PC-3 (cell line): ENCODE measurements around the gene CENPC. TPM values are rescaled to one million over a fixed set of nuclear protein-coding genes. Genes with fewer than 3 reads are reported as not detected.

Experiments used
- ATAC-seq: fragments of 200-7000 bp; cut with Tn5 transposase; 2 replicates; pipeline ENCODE4 v1.9.1; 2020; ENCODE audit warnings: mild to moderate bottlenecking, moderate library complexity
- BruUV-seq: library from RNA; stranded (reverse); fragments of 400-500 nt; replicated peaks from 2 replicates; lab custom pipeline; 2021; lab: Mats Ljungman, UMichigan
- CTCF ChIA-PET: fragments of 300-600 bp; sonication (Branson Sonifier 250); formaldehyde crosslinking; loops from one replicate; lab custom pipeline; 2022; ENCODE audit warnings: antibody characterized with exemption; lab: Charles Lee
- POLR2A ChIA-PET: fragments of 300-600 bp; sonication (Branson Sonifier 250); formaldehyde crosslinking; loops from one replicate; lab custom pipeline; 2022; ENCODE audit warnings: antibody characterized with exemption; ENCODE audit not compliant: unreplicated experiment; lab: Charles Lee
- DNase-seq: peaks from one replicate; pipeline ENCODE4 v3.0.0-alpha.2; 2015
- H2AFZ ChIP-seq: fragments of 300-600 bp; sonication (generic); 2 replicates; pipeline ENCODE4 v1.6.0; 2016; ENCODE audit warnings: antibody characterized with exemption, low read length
- H3F3A ChIP-seq: fragments of 300-600 bp; sonication (generic); one replicate; pipeline ENCODE4 v1.6.0; 2017; ENCODE audit warnings: antibody characterized with exemption, low read length, control low read depth, mild to moderate bottlenecking; ENCODE audit not compliant: unreplicated experiment
- H3K27ac ChIP-seq: fragments of 300-600 bp; sonication (generic); 2 replicates; pipeline ENCODE4 v1.5.1; 2016; ENCODE audit warnings: mild to moderate bottlenecking, low read length
- H3K27me3 ChIP-seq: fragments of 300-600 bp; sonication (generic); 2 replicates; pipeline ENCODE4 v1.6.1; 2016; ENCODE audit warnings: low read length, mixed read lengths
- H3K36me3 ChIP-seq: fragments of 300-600 bp; sonication (generic); 2 replicates; pipeline ENCODE4 v1.6.1; 2016; ENCODE audit warnings: low read depth, mixed run types, low read length, mixed read lengths
- H3K4me1 ChIP-seq: fragments of 300-600 bp; sonication (generic); 2 replicates; pipeline ENCODE4 v1.5.1; 2016; ENCODE audit warnings: low read length; ENCODE audit not compliant: insufficient read depth
- H3K4me2 ChIP-seq: fragments of 300-600 bp; sonication (generic); 2 replicates; pipeline ENCODE4 v1.6.0; 2016; ENCODE audit warnings: low read length
- H3K4me3 ChIP-seq: fragments of 300-600 bp; sonication (generic); 2 replicates; pipeline ENCODE4 v1.5.1; 2016; ENCODE audit warnings: mild to moderate bottlenecking, low read length, mixed read lengths
- H3K79me2 ChIP-seq: fragments of 300-600 bp; sonication (generic); 2 replicates; pipeline ENCODE4 v1.6.1; 2017; ENCODE audit warnings: low read length, mixed read lengths
- H3K9ac ChIP-seq: fragments of 300-600 bp; sonication (generic); 2 replicates; pipeline ENCODE4 v1.6.0; 2016; ENCODE audit warnings: mild to moderate bottlenecking, low read length
- H3K9me2 ChIP-seq: fragments of 300-600 bp; sonication (generic); replicated peaks from 2 replicates; pipeline ENCODE4 v1.6.1; 2016; ENCODE audit warnings: mixed run types, low read length, mixed read lengths
- H3K9me3 ChIP-seq: fragments of 300-600 bp; sonication (generic); 2 replicates; pipeline ENCODE4 v1.6.1; 2016; ENCODE audit warnings: low read length, mixed read lengths
- H4K20me1 ChIP-seq: fragments of 300-600 bp; sonication (generic); 2 replicates; pipeline ENCODE4 v1.6.1; 2016; ENCODE audit warnings: low read length, mixed read lengths
- EZH2 ChIP-seq: fragments of 300-600 bp; sonication (generic); IDR thresholded peaks from one replicate; pipeline ENCODE4 v1.6.1; 2017; ENCODE audit warnings: antibody characterized with exemption, mild to moderate bottlenecking, low read length; ENCODE audit not compliant: unreplicated experiment
- EZH2phosphoT487 ChIP-seq: fragments of 300-600 bp; sonication (generic); IDR thresholded peaks from 2 replicates; pipeline ENCODE4 v1.6.1; 2018; ENCODE audit warnings: mild to moderate bottlenecking, antibody characterized with exemption, low read length, borderline replicate concordance
- intact Hi-C: fragments of 100-400 bp; cut with micrococcal nuclease; formaldehyde crosslinking; loops from 2 replicates; pipeline ENCODE4 v1.9.0; 2023
- total RNA-seq: library from RNA; depleted of rRNA; stranded (reverse); fragments of >200 nt; gene quantifications from 2 replicates; pipeline ENCODE4 v1.2.3, GENCODE V29; 2014
- TF ChIP-seq, protein P1 (sequence below): fragments of 300-600 bp; sonication (generic); conservative IDR thresholded peaks from 2 replicates; pipeline ENCODE4 v1.5.1; 2017; ENCODE audit warnings: antibody characterized with exemption, low read depth, mild to moderate bottlenecking, low read length

Gene CENPC
- total RNA-seq, 1 experiment from 2014 or later: 10.6 TPM

GRCh38 chr4:67470871-67471270 is 74.4 kb downstream of the CENPC start:
- Histone ChIP-seq H3K36me3 (peaks cover 17% of the 10 kb centered on the region; the same call in 1 of the 2 replicates), H3K4me3 (no peak overlapping the region), H3K9me3 (no peaks in the 10 kb centered on the region), H3K27me3 (no peaks in the 10 kb centered on the region), H3K9ac (no peak overlapping the region), H3K27ac (no peak overlapping the region), H3K9me2 (no peaks in the 10 kb centered on the region), H3K4me2 (no peak overlapping the region), H2AFZ (no peak overlapping the region), H3F3A (no peaks in the 10 kb centered on the region), H3K79me2 (no peaks in the 10 kb centered on the region), H3K4me1 (no peaks in the 10 kb centered on the region), H4K20me1 (no peaks in the 10 kb centered on the region)
- ATAC-seq (no peak), DNase-seq (no peak)
- CTCF ChIA-PET: no interaction called here
- TF ChIP-seq EZH2phosphoT487 (no peak), EZH2 (no peak)
- TF ChIP-seq, protein P1, sequence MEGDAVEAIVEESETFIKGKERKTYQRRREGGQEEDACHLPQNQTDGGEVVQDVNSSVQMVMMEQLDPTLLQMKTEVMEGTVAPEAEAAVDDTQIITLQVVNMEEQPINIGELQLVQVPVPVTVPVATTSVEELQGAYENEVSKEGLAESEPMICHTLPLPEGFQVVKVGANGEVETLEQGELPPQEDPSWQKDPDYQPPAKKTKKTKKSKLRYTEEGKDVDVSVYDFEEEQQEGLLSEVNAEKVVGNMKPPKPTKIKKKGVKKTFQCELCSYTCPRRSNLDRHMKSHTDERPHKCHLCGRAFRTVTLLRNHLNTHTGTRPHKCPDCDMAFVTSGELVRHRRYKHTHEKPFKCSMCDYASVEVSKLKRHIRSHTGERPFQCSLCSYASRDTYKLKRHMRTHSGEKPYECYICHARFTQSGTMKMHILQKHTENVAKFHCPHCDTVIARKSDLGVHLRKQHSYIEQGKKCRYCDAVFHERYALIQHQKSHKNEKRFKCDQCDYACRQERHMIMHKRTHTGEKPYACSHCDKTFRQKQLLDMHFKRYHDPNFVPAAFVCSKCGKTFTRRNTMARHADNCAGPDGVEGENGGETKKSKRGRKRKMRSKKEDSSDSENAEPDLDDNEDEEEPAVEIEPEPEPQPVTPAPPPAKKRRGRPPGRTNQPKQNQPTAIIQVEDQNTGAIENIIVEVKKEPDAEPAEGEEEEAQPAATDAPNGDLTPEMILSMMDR: no peak
- POLR2A ChIA-PET: no interaction called here
- no TSS peak for BruUV-seq
- intact Hi-C loops: no loop called here

DNA sequence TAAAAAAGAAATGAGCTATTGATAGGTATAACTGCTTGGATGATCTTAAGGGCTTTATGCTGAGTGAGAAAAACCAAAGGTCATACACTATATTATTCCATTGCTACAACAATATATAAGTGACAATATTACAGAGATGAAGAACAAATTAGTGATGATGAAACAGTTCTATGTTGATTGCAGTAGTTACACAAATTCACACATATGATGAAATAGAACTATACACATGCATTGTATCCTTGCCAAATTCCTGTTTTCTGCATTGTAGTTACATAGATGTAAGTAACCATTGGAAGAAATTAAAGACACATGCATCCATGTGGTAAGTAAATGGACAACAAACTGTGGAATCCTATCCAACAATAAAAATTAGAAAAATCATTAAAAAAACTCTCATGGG is 76.5 kb downstream of the CENPC start:
- BruUV-seq: no TSS peak
- Histone ChIP-seq H3K4me2 (no peak overlapping the region), H3K4me3 (no peak overlapping the region), H3K9ac (no peak overlapping the region), H3K27me3 (no peaks in the 10 kb centered on the region), H2AFZ (no peak overlapping the region), H3K9me3 (no peaks in the 10 kb centered on the region), H3K4me1 (no peaks in the 10 kb centered on the region), H3F3A (no peaks in the 10 kb centered on the region), H3K36me3 (peaks cover 6% of the 10 kb centered on the region; the same call in 1 of the 2 replicates), H4K20me1 (no peaks in the 10 kb centered on the region), H3K9me2 (no peaks in the 10 kb centered on the region), H3K79me2 (no peaks in the 10 kb centered on the region), H3K27ac (no peak overlapping the region)
- intact Hi-C loops: no loop called here
- ChIA-PET CTCF (no interaction called here), POLR2A (no interaction called here)
- TF ChIP-seq EZH2phosphoT487: no peak
- TF ChIP-seq EZH2: no peak
- TF ChIP-seq, protein P1: no peak
- no peak for DNase-seq
- ATAC-seq: no peak

- POLR2A ChIA-PET: no interaction called here
- no TSS peak for BruUV-seq
- Histone ChIP-seq H3F3A (no peaks in the 10 kb centered on the region), H3K4me3 (no peak overlapping the region), H3K79me2 (no peaks in the 10 kb centered on the region), H3K9ac (no peak overlapping the region), H3K4me1 (no peaks in the 10 kb centered on the region), H3K27me3 (no peaks in the 10 kb centered on the region), H3K27ac (no peak overlapping the region), H3K9me2 (no peaks in the 10 kb centered on the region), H3K4me2 (no peak overlapping the region), H2AFZ (no peak overlapping the region), H4K20me1 (no peaks in the 10 kb centered on the region), H3K9me3 (no peaks in the 10 kb centered on the region), H3K36me3 (peaks cover 2% of the 10 kb centered on the region; the same call in 1 of the 2 replicates)
- CTCF ChIA-PET: no interaction called here
- no peak for DNase-seq
- no peak for TF ChIP-seq EZH2phosphoT487
- no peak for TF ChIP-seq EZH2
- TF ChIP-seq, protein P1: no peak
- intact Hi-C loops: no loop called here
- ATAC-seq: no peak
These were observed 78.6 kb downstream of the CENPC start for GRCh38 chr4:67466751-67467150.
